ENCODE data around the gene AKIRIN1.
A peak's percentile ranks its signal among the peaks of the same experiment; 100 is the strongest.
"Not testable (repeated sequence)": the region's sequence is repeated elsewhere in the genome, so short reads cannot be mapped to it uniquely, and the experiment has no call there.

AKIRIN1 gene

DNA sequence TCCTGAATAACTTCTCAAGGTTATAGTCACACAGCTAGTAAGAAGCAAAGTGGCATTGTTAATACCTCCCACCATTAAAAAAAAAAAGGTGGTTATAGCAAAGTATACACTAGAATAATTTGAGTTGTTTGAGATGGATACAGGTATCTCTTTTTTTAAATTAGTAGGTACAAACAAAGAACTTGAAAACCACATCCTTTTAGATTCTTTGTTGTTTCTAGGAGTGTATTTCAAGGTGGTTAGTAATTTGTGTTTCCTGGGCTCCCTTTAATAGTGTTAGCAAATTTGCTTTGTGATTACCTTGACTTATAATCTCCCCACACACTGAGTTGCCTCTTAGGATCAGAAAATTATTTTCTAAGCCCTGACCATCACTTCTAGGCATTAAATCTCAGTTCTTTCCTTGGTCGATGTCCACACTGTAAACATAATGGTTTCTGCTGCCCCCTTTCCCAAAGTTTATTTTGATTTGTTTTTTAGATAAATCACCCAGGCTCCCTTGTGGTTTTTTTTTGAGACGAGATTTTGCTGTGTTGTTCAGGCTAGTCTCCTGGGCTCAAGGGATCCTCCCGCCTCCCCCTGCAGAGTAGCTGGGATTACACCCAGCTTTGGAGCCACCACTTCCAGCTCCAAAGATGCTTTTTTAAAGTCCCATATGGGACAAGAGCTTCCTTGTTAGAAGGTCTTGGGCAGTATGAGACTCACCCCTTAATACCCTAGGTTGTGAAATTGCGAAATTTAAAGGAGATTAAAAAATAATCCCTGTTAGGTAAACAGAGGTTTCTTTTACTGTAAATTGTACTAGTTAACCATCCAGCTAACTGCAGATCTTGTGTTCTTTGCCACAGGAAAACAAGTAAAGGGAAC lies 6.2 kb downstream of the AKIRIN1 start:
- no peak for DNase-seq

DNA sequence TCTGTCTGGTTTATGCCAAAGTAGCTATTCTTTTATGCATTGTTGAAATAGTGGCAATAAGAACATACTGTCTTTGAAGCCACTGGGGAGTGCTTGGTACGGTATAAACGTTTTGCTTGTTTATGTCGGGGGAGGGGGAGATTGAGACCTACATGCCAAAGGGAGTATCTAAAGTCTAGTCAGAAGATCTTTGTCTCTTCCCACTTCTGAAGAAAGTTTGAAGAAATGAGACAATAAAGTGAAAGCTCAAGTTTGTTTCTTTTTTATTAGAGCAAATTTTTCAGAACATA lies 6.8 kb downstream of the AKIRIN1 start:
- DNase-seq = no peak

DNA sequence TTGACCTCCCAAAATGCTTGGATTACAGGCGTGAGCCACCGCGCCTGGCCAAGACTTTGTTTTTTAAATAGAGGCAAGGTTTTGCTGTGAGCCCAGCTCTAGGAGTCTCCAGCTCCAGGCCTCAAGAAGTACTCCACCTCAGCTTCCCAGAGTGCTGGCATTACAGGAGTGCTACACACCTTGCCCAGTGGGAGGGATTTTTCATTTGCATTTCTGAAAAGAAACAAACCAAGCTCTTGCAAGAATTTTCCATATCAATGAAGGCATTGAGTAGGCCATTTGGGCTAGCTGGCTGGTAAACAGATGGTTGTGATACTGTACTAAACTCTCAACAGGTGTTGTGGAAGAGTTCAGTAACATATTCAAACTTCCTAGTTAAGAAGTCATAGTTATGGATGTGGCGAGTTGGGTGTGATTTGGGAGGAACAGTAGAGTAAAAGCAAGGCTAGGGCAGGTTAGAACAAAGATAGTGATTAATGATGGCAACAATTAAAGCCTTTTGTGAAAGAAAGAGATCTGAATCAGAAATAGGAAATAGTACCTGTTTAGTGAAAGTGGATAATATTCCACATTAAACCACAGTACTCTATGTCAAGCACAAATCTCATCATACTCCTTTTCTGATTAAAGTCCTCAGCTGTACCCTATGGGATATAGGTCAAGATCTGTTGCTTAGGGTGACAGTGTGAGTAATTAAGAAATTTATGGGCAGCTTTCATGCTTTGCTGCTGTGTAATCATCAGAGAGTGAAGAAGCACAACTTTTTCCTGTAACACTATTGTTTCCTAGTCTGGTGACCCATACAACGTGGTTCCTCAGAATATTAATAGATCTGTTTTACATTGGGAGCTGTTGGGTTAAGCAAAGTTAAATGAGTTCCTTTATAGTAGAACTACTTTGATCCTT lies 10.7 kb downstream of the AKIRIN1 start:
- no peak for DNase-seq

DNA sequence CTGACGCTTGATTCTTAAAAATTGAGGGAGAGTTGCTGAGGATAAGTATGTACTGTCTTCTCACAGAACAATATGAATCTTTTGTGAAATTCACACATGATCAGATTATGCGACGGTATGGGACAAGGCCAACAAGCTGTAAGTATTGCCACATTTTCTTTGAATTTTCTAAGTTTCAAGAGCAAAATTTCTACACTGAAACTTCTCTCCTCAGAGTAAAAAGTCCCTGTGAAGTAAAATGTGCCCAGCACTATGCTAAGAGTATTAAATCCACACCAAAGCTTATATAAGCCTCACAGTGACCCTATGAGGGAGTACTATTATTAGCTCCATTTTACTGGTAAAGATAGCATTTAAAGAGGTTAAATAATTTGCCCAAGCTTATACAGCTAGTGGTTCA lies 12.2 kb downstream of the AKIRIN1 start:
- DNase-seq = no peak

DNA sequence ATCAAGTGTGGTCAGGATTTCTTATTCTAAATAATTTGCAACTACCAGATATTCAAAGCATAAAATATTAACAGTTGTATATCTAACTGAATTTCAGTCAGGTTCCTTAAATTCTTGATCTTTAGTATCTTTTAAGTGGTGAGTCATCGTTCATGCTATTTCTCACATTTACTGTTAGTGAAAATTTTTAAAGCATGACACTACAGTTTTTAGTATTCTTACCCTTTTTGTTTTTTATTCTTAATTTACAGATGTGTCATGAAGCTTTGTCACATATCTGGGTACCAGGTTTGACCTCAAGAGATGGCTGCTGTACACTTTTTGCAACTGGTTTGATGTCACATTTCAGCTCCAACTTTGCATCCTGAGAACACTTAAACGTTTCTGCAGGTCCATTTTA lies 12.7 kb downstream of the AKIRIN1 start:
- DNase-seq = no peak

DNA sequence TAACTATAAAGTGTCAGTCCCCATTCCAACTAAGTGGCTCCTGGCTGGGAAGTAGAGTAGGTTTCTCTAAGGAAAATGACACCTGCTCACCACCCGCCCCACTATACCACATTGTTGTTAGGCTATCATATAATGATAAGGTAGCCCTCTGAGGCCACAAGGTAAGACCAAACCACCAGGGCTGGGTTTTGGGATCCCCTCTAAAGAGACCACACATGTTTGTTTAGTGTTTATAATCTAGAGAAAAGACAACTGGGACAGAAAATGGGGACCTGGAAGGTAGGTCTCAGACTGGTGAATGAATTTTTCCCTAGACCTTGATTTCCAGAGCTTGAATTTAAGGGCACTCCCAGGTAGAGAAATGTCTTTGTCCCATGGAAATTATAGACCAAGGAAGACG lies 15.2 kb downstream of the AKIRIN1 start:
- DNase-seq = no peak

DNA sequence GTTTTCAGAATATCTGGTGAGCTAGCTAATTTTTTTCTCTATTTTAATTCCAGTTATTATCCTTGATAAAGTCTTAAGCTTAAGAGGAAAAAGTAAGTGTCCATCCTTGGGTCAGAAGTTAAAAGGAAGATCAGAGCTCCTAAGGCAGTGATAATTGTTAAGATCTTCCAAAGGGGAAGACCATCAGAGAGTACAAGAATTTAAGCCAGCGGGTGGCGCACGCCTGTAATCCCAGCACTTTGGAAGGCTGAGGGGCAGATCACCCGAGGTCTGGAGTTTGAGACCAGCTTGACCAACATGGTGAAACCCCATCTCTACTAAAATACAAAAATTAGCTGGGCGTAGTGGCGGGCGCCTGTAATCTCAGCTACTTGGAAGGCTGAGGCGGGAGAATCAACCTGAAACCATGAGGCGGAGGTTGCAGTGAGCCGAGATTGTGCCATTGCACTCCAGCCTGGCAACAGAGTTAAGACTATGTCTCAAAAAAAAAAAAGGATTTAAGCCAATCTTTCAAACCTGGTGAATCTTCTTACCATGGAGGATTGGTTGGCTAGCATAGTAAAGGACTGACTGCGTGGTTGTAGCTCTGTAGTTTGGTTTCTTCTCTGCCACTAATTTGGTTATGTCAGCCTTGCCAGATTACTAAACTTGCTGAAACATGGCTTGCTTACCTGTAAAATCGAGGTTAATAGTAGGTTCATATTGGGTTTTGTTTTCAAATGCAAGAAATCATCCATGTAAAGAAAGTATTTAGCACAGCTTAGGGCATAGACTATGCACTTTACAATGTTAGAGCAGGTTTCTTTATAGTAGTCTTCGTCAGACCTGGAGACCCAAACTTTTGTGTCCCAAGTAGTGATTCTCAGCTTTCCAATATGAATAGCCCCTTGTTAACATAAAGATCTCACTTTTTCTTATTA lies 15.9 kb downstream of the AKIRIN1 start:
- DNase-seq = no peak

DNA sequence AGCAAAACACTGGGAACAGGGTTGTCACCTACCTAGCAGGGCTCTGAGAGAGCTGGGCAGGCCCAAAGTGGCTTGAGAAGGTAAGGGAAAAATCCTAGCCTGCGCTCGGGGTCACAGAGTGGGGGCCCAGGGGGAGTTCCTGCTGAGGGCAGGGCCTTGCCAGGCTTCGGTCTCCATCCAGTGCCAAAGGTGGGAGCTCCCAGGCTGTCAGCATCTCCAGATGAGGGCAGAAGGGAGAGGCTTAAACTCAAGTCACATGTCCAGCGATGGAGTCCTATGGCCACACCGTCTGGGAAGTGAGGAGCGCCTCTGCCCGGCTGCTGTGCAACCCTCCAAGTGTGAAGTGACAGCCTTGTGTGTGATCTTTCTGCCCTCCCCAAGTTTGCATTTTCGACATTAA lies 23.9 kb downstream of the AKIRIN1 start:
- DNase-seq = not testable (repeated sequence)

DNA sequence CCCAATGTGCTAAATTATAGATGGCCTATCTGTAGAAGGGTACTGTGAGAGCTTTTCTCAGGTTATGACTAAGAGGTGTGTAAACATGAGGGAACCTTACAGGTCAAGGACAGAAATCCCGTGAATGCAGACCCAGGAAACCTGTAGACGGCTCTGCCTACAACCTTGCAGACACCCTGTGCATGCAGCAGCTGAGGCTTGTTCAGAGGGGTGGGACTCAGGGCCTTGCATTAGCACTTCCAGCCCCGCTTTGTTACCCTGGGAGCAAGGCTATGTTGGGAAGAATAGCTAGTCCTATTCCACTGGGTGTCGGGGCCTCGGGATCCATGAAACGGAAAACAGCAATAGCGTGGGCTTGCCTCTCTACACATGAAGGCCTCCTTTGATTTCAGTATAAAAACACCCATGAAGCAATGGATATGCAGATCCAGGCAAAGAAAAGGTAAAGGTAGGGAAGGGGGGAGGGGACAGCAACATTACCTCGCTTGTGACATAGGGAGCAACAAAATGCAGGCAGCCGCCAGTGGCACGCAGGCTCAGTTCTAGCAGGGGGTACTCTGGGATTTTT lies 25.6 kb downstream of the AKIRIN1 start:
- DNase-seq = no peak

DNA sequence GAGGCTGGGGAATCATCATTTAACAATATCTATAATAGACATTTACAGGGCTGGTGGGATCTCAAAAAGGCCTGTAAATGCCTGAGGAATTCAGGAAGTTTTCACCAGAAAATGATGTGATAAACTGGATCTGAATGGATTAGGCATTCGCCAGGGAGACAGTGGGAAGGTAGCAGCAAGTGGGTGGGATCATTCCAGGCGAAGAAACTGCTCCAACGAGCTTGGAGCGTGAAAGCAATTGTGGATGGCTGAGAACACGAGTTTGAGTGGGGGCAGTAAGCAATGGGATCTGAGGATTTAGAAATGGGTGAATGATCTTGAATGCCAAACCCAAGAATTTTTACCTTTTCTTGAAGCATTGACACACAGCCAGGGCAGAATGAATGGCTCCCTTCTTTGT lies 26.2 kb downstream of the AKIRIN1 start:
- DNase-seq = no peak

DNA sequence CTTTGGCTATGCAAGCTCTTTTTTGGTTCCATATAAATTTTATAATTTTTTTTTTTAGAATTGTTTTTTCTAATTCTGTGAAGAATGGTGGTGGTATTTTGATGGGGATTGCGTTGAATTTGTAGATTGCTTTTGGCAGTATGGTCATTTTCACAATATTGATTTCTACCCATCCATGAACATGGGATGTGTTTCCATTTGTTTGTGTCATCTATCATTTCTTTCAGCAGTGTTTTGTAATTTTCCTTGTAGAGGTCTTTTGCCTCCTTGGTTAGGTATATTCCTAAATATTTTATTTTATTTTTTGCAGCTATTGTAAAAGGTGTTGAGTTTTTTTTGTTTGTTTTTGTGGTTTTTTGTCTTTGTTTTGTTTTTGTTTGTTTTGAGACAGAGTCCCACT lies 29.4 kb downstream of the AKIRIN1 start:
- not testable (repeated sequence) for DNase-seq

DNA sequence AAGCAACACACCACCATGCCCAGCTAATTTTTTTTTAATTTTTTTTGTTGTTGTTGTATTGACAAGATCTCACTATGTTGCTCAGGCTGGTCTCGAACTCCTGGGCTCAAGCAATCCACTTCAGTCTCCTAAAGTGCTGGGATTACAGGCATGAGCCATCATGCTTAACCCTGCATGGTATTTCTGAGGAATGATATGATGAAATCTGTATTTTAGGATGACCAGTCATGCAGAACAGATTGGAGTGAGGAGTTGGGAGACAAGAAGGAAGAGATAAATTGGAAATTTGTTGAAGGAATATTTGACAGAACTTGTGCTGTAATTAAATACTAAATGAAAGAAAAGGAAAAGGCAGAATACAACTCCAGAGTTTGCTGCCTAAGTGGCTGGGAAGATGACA lies 30.4 kb downstream of the AKIRIN1 start:
- DNase-seq = no peak

DNA sequence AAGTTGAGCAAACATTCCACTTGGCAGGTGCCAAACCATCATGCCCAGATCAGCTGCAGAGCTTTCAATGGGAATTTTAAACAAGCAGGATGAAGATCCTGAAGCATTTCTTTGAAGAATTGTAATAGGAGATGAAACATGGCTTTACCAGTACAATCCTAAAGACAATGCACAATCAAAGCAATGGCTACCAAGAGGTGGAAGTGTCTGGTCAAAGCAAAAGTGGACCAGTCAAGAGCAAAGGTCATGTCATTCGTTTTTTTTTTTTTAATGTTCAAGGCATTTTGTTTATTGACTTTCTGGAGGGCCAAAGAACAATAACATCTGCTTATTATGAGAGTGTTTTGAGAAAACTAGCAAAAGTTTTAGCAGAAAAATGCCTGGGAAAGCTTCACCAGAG lies 32.1 kb downstream of the AKIRIN1 start:
- no peak for DNase-seq

DNA sequence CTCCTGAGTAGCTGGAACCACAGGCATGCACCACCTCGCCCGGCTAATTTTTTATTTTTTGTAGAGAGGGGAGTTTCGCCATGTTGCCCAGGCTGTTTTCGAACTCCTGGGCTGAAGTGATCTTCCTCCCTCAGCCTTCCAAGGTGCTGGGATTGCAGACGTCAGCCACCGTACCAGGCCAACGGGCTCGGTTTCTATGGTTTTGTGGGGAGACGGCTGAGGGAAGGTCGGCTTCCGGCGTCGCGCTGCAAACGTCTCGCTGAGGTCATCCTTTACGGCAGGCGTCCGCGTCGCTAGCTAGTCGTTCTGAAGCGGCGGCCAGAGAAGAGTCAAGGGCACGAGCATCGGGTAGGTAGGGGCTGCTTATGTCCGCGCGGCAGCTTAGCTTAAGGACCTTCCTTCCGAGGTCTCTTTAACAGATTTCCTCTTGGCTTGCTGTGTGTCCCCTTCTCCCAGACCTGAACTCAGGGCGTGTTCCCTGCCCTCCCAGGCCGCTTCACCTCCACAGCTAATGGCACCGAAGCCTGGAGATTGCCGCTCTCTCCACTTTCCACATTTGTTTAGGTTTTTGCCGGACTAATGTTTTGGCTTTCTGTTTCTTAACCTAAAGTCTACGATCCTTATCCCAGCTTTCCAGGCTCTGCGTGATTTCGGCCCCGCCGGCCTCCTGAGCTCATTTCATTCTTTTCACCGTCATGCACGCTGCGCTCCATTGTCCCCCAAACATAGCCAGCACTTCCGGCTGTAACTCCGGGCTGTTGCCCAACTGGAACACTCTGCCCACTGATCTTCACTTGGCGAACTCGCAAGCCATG lies 35.2 kb downstream of the AKIRIN1 start, which contains the start of gene NDUFS5:
Gene NDUFS5 (plus strand): TSS at position 300 of the 815 bp plus-strand sequence. CDS start 2,375 bp downstream, outside the sequence.
- DNase-seq = peak; percentile 88

DNA sequence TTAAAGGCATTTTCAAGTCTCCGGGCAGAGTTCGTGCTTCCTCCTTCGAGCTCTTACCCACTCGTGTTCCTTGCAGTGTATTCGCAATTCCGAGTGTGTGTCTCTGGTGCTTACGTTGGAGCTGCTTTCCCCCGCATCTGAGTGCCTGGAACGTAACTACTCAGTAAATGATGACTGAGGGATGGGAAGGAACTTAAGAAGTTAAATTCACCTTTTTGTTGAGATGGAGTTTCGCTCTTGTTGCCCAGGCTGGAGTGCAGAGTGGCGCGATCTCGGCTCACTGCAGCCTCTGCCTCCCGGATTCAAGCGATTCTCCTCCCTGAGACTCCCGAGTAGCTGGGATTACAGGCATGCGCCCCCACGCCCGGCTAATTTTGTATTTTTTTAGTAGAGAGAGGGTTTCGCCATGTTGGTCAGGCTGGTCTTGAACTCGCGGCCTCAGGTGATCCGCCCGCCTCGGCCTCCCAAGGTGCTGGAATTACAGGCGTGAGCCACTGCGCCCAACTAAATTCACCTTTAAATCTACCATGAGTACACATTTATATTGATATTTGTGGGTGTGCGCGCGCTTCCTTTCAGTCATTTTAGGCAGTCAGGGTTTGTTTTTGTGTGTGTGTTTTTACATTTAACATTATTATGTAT lies 35.9 kb downstream of the AKIRIN1 start:
- DNase-seq = peak; percentile 30

DNA sequence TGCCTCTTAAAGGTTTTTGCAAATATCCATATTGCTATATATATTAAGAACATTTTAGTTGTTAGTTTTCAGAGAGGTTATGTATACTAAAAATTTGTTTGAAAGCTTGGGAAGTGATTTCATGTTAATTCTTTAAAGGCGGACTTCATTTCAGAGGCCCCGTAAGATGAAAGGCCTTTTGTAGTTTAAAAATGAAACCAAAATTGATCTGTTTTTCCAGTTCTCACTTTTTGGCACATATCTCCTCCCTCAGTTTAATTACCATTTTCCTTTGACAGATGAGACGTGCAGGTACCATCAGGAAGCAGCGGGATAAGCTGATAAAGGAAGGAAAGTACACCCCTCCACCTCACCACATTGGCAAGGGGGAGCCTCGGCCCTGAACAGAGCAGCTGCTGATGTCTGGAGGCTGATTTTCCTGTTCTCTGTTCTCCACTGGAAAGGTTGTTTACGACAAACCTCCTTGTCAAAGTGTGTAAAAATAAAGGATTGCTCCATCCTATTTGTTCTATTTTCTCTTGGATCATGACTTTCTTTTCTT lies 43.1 kb downstream of the AKIRIN1 start:
- no peak for DNase-seq

DNA sequence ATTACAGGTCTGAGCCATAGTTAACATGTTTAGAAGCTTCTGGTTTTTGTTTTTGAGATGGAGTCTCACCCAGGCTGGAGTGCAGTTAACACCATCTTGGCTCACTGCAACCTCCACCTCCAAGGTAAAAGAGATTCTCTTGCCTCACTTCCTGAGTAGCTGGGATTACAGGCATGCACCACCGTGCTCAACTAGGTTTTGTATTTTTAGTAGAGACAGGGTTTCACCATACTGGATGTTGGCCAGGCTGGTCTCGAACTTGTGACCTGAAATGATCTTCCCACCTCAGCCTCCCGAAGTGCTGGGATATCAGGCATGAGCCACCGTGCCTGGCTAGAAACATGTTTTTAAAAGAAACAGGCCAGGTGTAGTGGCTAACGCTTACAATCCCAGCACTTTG lies 45.6 kb downstream of the AKIRIN1 start:
- DNase-seq = no peak

DNA sequence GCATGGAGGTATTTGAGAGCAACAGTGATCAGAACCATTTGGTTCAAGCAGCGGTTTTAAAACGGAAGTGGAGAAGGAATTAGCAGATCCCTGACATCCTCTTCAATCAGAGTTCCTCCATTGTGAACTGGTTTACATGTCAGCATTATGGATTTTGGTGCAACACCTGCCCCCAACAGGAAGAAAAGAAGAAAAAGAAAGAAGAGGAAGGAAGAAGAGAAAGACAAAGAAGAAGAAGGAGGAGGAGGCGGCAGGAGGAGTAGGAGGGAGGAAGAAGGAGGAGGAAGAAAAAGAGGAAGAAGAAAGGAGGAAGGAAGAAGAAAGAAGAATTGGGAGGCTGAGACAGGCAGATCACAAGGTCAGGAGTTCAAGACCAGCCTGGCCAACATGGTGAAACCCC lies 52.4 kb downstream of the AKIRIN1 start:
- DNase-seq = no peak

DNA sequence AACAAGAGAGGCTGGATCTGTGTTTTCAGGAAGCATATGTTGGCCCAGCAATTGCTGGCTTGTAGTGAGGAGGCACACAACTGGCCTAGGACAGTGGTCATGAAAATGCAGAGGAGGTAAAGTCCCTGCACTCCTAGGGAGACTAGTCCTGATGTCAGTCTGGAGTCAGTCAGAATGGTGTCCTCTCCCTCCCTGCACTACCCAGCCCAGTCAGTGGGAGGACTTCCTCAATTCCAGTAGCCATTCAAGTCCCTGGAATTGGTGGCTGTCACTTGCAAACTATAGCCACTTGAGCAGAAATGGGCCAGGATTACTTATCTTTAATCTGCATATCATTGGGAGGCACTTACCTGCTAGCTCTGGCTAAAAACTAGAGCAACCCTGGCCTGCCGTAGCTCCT lies 53.7 kb downstream of the AKIRIN1 start:
- no peak for DNase-seq

DNA sequence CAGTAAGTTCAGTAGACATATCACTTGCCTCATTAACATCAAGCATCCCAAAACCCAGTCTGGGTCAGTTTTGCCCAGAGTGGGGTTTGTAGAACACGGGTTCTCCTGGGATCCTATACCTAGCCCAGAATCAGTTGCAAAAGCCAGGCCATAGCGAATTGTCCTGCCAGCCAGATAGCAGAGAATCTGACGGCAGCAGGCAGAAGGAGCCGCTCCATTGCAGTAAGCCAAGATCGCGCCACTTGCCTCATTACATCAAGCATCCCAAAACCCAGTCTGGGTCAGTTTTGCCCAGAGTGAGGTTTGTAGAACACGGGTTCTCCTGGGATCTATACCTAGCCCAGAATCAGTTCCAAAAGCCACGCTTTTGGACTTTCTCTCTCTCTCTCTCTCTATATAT lies 54.2 kb downstream of the AKIRIN1 start:
- DNase-seq = no peak

Data from stimulated activated CD8-positive, alpha-beta memory T cell treated with anti-CD3 and anti-CD28 coated beads, Interleukin-4, amount 100 ng/mL, for 48 hours (primary cell).